G401 (cell line): ENCODE data around the gene FAM120B. TPM values are rescaled to one million over a fixed set of nuclear protein-coding genes. Genes with fewer than 3 reads are reported as not detected.
A peak's percentile ranks its signal among the peaks of the same experiment; 100 is the strongest.
"Not testable (repeated sequence)": the region's sequence is repeated elsewhere in the genome, so short reads cannot be mapped to it uniquely, and the experiment has no call there.

Experiments used
- DNase-seq: peaks from one replicate; pipeline ENCODE4 v3.0.0-alpha.2; 2015; ENCODE audit warnings: low spot score
- in situ Hi-C: cut with HindIII; loops from 2 replicates; pipeline ENCODE4 v1.10.0; 2016; ENCODE audit warnings: low sequenced_read_pairs, mixed read lengths
- total RNA-seq: library from RNA; depleted of rRNA; stranded (reverse); fragments of >200 nt; shearing (Covaris generic); gene quantifications from 2 replicates; pipeline ENCODE4 v1.2.3, GENCODE V29; 2014

The FAM120B gene
- total RNA-seq, 1 experiment from 2014 or later, result 9.4 TPM

- in situ Hi-C loops, result no loop called here
- DNase-seq, result no peak
These were observed 63.9 kb downstream of the FAM120B start for GRCh38 chr6:170370416-170370815.

GRCh38 chr6:170371080-170371479 lies 64.5 kb downstream of the FAM120B start:
- DNase-seq, result no peak
- in situ Hi-C loops, result no loop called here

- no peak for DNase-seq
- in situ Hi-C loops, result no loop called here
These were observed 65.0 kb downstream of the FAM120B start for GRCh38 chr6:170371588-170371987.

GRCh38 chr6:170372380-170373325 lies 66.1 kb downstream of the FAM120B start:
- no peak for DNase-seq
- in situ Hi-C loops, result no loop called here

- in situ Hi-C loops, result no loop called here
These were observed 68.2 kb downstream of the FAM120B start for GRCh38 chr6:170374571-170375444.

GRCh38 chr6:170375661-170376060 lies 69.1 kb downstream of the FAM120B start:
- no peak for DNase-seq
- in situ Hi-C loops, result no loop called here

More at GRCh38 chr6:170374571-170375444, 68.2 kb downstream of the FAM120B start:
- DNase-seq, result no peak

GRCh38 chr6:170376386-170377043 lies 70.0 kb downstream of the FAM120B start:
- in situ Hi-C loops, result no loop called here
- peak; percentile 25 for DNase-seq

GRCh38 chr6:170378502-170378901 lies 71.9 kb downstream of the FAM120B start:
- no peak for DNase-seq
- in situ Hi-C loops, result no loop called here

- DNase-seq, result no peak
These were observed 75.0 kb downstream of the FAM120B start for GRCh38 chr6:170381562-170381961.

GRCh38 chr6:170383466-170384035 lies 77.0 kb downstream of the FAM120B start:
- DNase-seq, result no peak

More at GRCh38 chr6:170381562-170381961, 75.0 kb downstream of the FAM120B start:
- in situ Hi-C loops, result no loop called here

GRCh38 chr6:170385506-170385905 lies 78.9 kb downstream of the FAM120B start:
- in situ Hi-C loops, result no loop called here

More at GRCh38 chr6:170383466-170384035, 77.0 kb downstream of the FAM120B start:
- in situ Hi-C loops, result no loop called here

GRCh38 chr6:170388113-170388512 lies 81.6 kb downstream of the FAM120B start:
- in situ Hi-C loops, result no loop called here
- no peak for DNase-seq

More at GRCh38 chr6:170385506-170385905, 78.9 kb downstream of the FAM120B start:
- DNase-seq, result no peak

GRCh38 chr6:170393033-170393432 lies 86.5 kb downstream of the FAM120B start:
- in situ Hi-C loops, result no loop called here
- DNase-seq, result no peak

GRCh38 chr6:170393807-170394399 lies 87.3 kb downstream of the FAM120B start:
- no peak for DNase-seq
- in situ Hi-C loops, result no loop called here

GRCh38 chr6:170394980-170395379 lies 88.4 kb downstream of the FAM120B start:
- DNase-seq, result no peak
- in situ Hi-C loops, result no loop called here

- in situ Hi-C loops, DNase-seq: not testable (repeated sequence)
These were observed 92.3 kb downstream of the FAM120B start for GRCh38 chr6:170398743-170399369.

- DNase-seq, in situ Hi-C loops: not testable (repeated sequence)
These were observed 93.5 kb downstream of the FAM120B start for GRCh38 chr6:170399955-170400558.
